B cell (primary cell): ENCODE data around the gene DOCK4. TPM values are rescaled to one million over a fixed set of nuclear protein-coding genes. Genes with fewer than 3 reads are reported as not detected.

Experiments
- ATAC-seq: fragments of 200-7000 bp; cut with Tn5 transposase; one replicate; pipeline ENCODE4 v1.10.0; 2021; ENCODE audit warnings: low read depth, mild to moderate bottlenecking, moderate number of reproducible peaks, moderate library complexity
- CTCF ChIA-PET: fragments of 350-600 bp; sonication (Branson Sonifier 250); formaldehyde crosslinking; loops from one replicate; lab custom pipeline; 2021; ENCODE audit warnings: antibody characterized with exemption, inconsistent platforms; lab: Charles Lee
- POLR2A ChIA-PET: fragments of 350-600 bp; sonication (Branson Sonifier 250); formaldehyde crosslinking; loops from one replicate; lab custom pipeline; 2021; ENCODE audit warnings: antibody characterized with exemption; lab: Charles Lee
- DNase-seq: peaks from one replicate; pipeline ENCODE4 v3.0.0; 2013
- H2AFZ ChIP-seq: 2 replicates; pipeline ENCODE4 v1.6.1; 2012; ENCODE audit warnings: mild to moderate bottlenecking, low read depth, low read length; ENCODE audit not compliant: insufficient read depth, poor library complexity, severe bottlenecking
- H3K27ac ChIP-seq, 2 donors: 1 replicate in 1 of 2; 2 replicates in 1 of 2; pipeline ENCODE4 v1.5.1; 2012 to 2013; ENCODE audit warnings: low read length in 2 of 2, mild to moderate bottlenecking in 2 of 2, moderate library complexity in 1 of 2
- H3K27me3 ChIP-seq, 4 experiments: fragments of 200-600 bp in 1 of 4; sonication (generic) in 1 of 4; replicated peaks in 1 of 4; 1 replicate in 2 of 4; 2 replicates in 2 of 4; pipeline versions ENCODE4 v1.6.1 to v1.7.0; 2013 to 2016; ENCODE audit warnings: low read length in 3 of 4, mild to moderate bottlenecking in 2 of 4, mixed read lengths in 1 of 4, moderate library complexity in 1 of 4; ENCODE audit not compliant: insufficient read depth in 4 of 4, control insufficient read depth in 3 of 4; ENCODE audit errors: control extremely low read depth in 1 of 4
- H3K36me3 ChIP-seq, 2 experiments: replicated peaks in 1 of 2; 1 replicate in 1 of 2; 2 replicates in 1 of 2; pipeline versions ENCODE4 v1.6.1 to v1.7.1; 2013; ENCODE audit warnings: low read length in 1 of 2; ENCODE audit not compliant: insufficient read depth in 2 of 2, control insufficient read depth in 1 of 2; ENCODE audit errors: control extremely low read depth in 1 of 2, extremely low read depth in 1 of 2
- H3K4me1 ChIP-seq, 2 donors: fragments of 200-600 bp in 1 of 2; sonication (generic) in 1 of 2; 1 replicate in 1 of 2; 2 replicates in 1 of 2; pipeline versions ENCODE4 v1.5.1 to v1.6.1; 2013 to 2017; ENCODE audit warnings: low read length in 2 of 2; ENCODE audit not compliant: control insufficient read depth in 2 of 2, insufficient read depth in 2 of 2
- H3K4me2 ChIP-seq: replicated peaks from 2 replicates; pipeline ENCODE3; 2012; ENCODE audit warnings: mild to moderate bottlenecking, low read depth, low read length; ENCODE audit not compliant: poor library complexity, severe bottlenecking
- H3K4me3 ChIP-seq, 5 experiments: fragments of 200-600 bp in 1 of 5; sonication (generic) in 1 of 5; 1 replicate in 3 of 5; 2 replicates in 2 of 5; pipeline versions ENCODE4 v1.5.1 to v1.7.0; 2011 to 2016; ENCODE audit warnings: low read length in 4 of 5, mild to moderate bottlenecking in 4 of 5, low read depth in 2 of 5, control low read depth in 1 of 5, moderate library complexity in 1 of 5; ENCODE audit not compliant: insufficient read depth in 1 of 5; ENCODE audit errors: control extremely low read depth in 1 of 5, extremely low read depth in 1 of 5
- H3K79me2 ChIP-seq: fragments of 200-600 bp; sonication (generic); one replicate; pipeline ENCODE4 v1.6.0; 2016; ENCODE audit warnings: low read length; ENCODE audit not compliant: control insufficient read depth, insufficient read depth
- H3K9ac ChIP-seq: fragments of 200-600 bp; sonication (generic); 2 replicates; pipeline ENCODE4 v1.6.1; 2017; ENCODE audit warnings: mild to moderate bottlenecking, low read length, moderate library complexity
- H3K9me3 ChIP-seq, 3 donors: one replicate each; pipeline versions ENCODE4 v1.6.1 to v1.7.1; 2013; ENCODE audit warnings: low read length in 2 of 3; ENCODE audit not compliant: control insufficient read depth in 2 of 3, insufficient read depth in 1 of 3; ENCODE audit errors: control extremely low read depth in 1 of 3
- H4K20me1 ChIP-seq: 2 replicates; pipeline ENCODE4 v1.6.0; 2012; ENCODE audit warnings: mild to moderate bottlenecking, low read length; ENCODE audit not compliant: insufficient read depth, control insufficient read depth, poor library complexity, severe bottlenecking
- H3K27ac Mint-ChIP-seq: one replicate; pipeline ENCODE4 v1.8.0; 2021; ENCODE audit warnings: mixed read lengths
- H3K27me3 Mint-ChIP-seq: one replicate; pipeline ENCODE4 v1.8.0; 2021; ENCODE audit warnings: mixed read lengths
- H3K4me1 Mint-ChIP-seq: one replicate; pipeline ENCODE4 v1.8.0; 2021; ENCODE audit warnings: mixed read lengths
- H3K4me3 Mint-ChIP-seq: one replicate; pipeline ENCODE4 v1.8.0; 2021; ENCODE audit warnings: mixed read lengths
- H3K9me3 Mint-ChIP-seq: one replicate; pipeline ENCODE4 v1.8.0; 2022; ENCODE audit warnings: mixed read lengths; ENCODE audit not compliant: insufficient read depth
- CTCF ChIP-seq: fragments of 200-600 bp; IDR thresholded peaks from one replicate; pipeline ENCODE4 v1.8.0; 2022; ENCODE audit warnings: antibody characterized with exemption, mild to moderate bottlenecking
- EZH2 ChIP-seq: IDR thresholded peaks from 2 replicates; pipeline ENCODE4 v1.6.1; 2012; ENCODE audit warnings: borderline replicate concordance, low read depth, mild to moderate bottlenecking, moderate library complexity, low read length; ENCODE audit not compliant: insufficient read depth, poor library complexity, severe bottlenecking
- WGBS: methylation state at CpG from one replicate; pipeline ENCODE4 v1.1.5; 2013; ENCODE audit warnings: missing lambda C conversion rate; ENCODE audit not compliant: insufficient coverage; 5-methylcytosine and 5-hydroxymethylcytosine counted together
- intact Hi-C: fragments of 100-400 bp; cut with micrococcal nuclease; formaldehyde crosslinking; loops from one replicate; pipeline ENCODE4 v1.10.0; 2022
- polyA plus RNA-seq: library from polyadenylated mRNA; depleted of rRNA; stranded (reverse); fragments of >200 nt; gene quantifications from 2 replicates; pipeline ENCODE4 v1.2.3, GENCODE V29; 2012
- total RNA-seq, 2 donors: library from RNA; stranded (reverse); fragments of 120-200 nt in 1 of 2; gene quantifications; 1 replicate in 1 of 2; 2 replicates in 1 of 2; pipeline versions ENCODE4 v1.2.3 to v1.2.4, GENCODE V29; 2013 to 2022

Gene DOCK4
- total and polyA plus RNA-seq, 2 donors (not counting 1 experiment from before 2014, with no cell fraction given) = 0.03 to 4.1 TPM

- TF ChIP-seq CTCF (no peak), EZH2 (no peak)
- no peaks in the 10 kb centered on the region for H4K20me1 ChIP-seq
- no peaks in the 10 kb centered on the region for H3K9me3 ChIP-seq
- peaks cover 5% of the 10 kb centered on the region for H3K27me3 Mint-ChIP-seq
- H3K4me2 ChIP-seq = no peak overlapping the region
- no peaks in the 10 kb centered on the region for H3K79me2 ChIP-seq
- H3K27ac ChIP-seq = no peak overlapping the region
- H3K27ac Mint-ChIP-seq = no peak overlapping the region
- no peak overlapping the region for H3K4me3 ChIP-seq
- no peak overlapping the region for H3K9ac ChIP-seq
- no peak overlapping the region for H3K4me3 Mint-ChIP-seq
- H3K4me1 ChIP-seq = no peaks in the 10 kb centered on the region
- no peak for ATAC-seq
- DNase-seq = no peak
- no peaks in the 10 kb centered on the region for H3K36me3 ChIP-seq
- CTCF ChIA-PET = no interaction called here
- POLR2A ChIA-PET = no interaction called here
- no peak overlapping the region for H2AFZ ChIP-seq
- H3K4me1 Mint-ChIP-seq = peaks cover 3% of the 10 kb centered on the region
- H3K9me3 Mint-ChIP-seq = no peaks in the 10 kb centered on the region
- H3K27me3 ChIP-seq = no peaks in the 10 kb centered on the region
- intact Hi-C loops = loop anchor here (2.0 kb wide), 1 partner anchor 24 kb away; no protein-coding TSS in a partner anchor
- 83% methylated on average over 1 of the region's 2 CpGs for WGBS
Observed at GRCh38 chr7:112056409-112056808, 149.8 kb downstream of the DOCK4 start.

GRCh38 chr7:112053737-112054069 lies 152.5 kb downstream of the DOCK4 start:
- Histone ChIP-seq H3K4me3 (no peak overlapping the region), H3K27ac (no peak overlapping the region), H3K79me2 (no peaks in the 10 kb centered on the region), H3K9ac (no peak overlapping the region), H2AFZ (no peak overlapping the region), H4K20me1 (no peaks in the 10 kb centered on the region), H3K4me1 (no peaks in the 10 kb centered on the region), H3K9me3 (no peaks in the 10 kb centered on the region), H3K27me3 (no peaks in the 10 kb centered on the region), H3K4me2 (no peak overlapping the region), H3K36me3 (no peaks in the 10 kb centered on the region)
- CTCF ChIA-PET = no interaction called here
- WGBS = 100% methylated on average over 5 of the region's 5 CpGs
- Mint-ChIP-seq H3K27ac (no peak overlapping the region), H3K27me3 (no peaks in the 10 kb centered on the region), H3K9me3 (no peaks in the 10 kb centered on the region), H3K4me1 (peaks cover 3% of the 10 kb centered on the region), H3K4me3 (no peak overlapping the region)
- POLR2A ChIA-PET = no interaction called here
- no peak for ATAC-seq
- no peak for DNase-seq
- intact Hi-C loops = no loop called here
- TF ChIP-seq EZH2 = no peak
- no peak for TF ChIP-seq CTCF
